GM23338 (cell line): Measurements from ENCODE around the gene MYRF. TPM values are rescaled to one million over a fixed set of nuclear protein-coding genes. Genes with fewer than 3 reads are reported as not detected.

Source experiments
- ATAC-seq: fragments of 200-7000 bp; cut with Tn5 transposase; 3 replicates; pipeline ENCODE4 v1.9.1; 2020
- DNase-seq: peaks from one replicate; pipeline ENCODE4 v3.0.0-alpha.2; 2015; ENCODE audit warnings: low spot score
- H2AFZ ChIP-seq: fragments of 200-600 bp; sonication (generic); 2 replicates; pipeline ENCODE4 v1.8.0; 2016; ENCODE audit warnings: antibody characterized with exemption, mild to moderate bottlenecking, moderate library complexity
- H3F3A ChIP-seq: fragments of 200-600 bp; sonication (generic); replicated peaks from 2 replicates; pipeline ENCODE4 v1.8.0; 2017; ENCODE audit warnings: antibody characterized with exemption, mixed run types, low read depth
- H3K27ac ChIP-seq: fragments of 200-600 bp; sonication (generic); 2 replicates; pipeline ENCODE4 v1.6.1; 2016; ENCODE audit warnings: low read depth
- H3K27me3 ChIP-seq: fragments of 200-600 bp; sonication (generic); 2 replicates; pipeline ENCODE4 v1.8.0; 2016; ENCODE audit warnings: mild to moderate bottlenecking, mixed run types, moderate library complexity; ENCODE audit not compliant: insufficient read depth
- H3K36me3 ChIP-seq: fragments of 200-600 bp; sonication (generic); 2 replicates; pipeline ENCODE4 v1.8.0; 2016; ENCODE audit warnings: mild to moderate bottlenecking; ENCODE audit not compliant: insufficient read depth
- H3K4me1 ChIP-seq: fragments of 200-600 bp; sonication (generic); 2 replicates; pipeline ENCODE4 v1.8.0; 2016; ENCODE audit warnings: mild to moderate bottlenecking, moderate library complexity; ENCODE audit not compliant: insufficient read depth
- H3K4me2 ChIP-seq: fragments of 200-600 bp; sonication (generic); 2 replicates; pipeline ENCODE4 v1.7.1; 2017; ENCODE audit warnings: mixed run types
- H3K4me3 ChIP-seq: fragments of 200-600 bp; sonication (generic); 2 replicates; pipeline ENCODE4 v1.6.1; 2016; ENCODE audit warnings: mixed run types
- H3K79me2 ChIP-seq: fragments of 200-600 bp; sonication (generic); replicated peaks from 2 replicates; pipeline ENCODE4 v1.8.0; 2017; ENCODE audit warnings: mild to moderate bottlenecking; ENCODE audit not compliant: insufficient read depth
- H3K9me2 ChIP-seq: fragments of 200-600 bp; sonication (generic); 2 replicates; pipeline ENCODE4 v1.8.0; 2017; ENCODE audit not compliant: insufficient read depth
- H4K20me1 ChIP-seq: fragments of 200-600 bp; sonication (generic); replicated peaks from 2 replicates; pipeline ENCODE4 v1.8.0; 2017; ENCODE audit warnings: mild to moderate bottlenecking; ENCODE audit not compliant: insufficient read depth
- H3K27ac Mint-ChIP-seq: 2 replicates; pipeline ENCODE4 v1.8.0; 2020; ENCODE audit warnings: inconsistent platforms, mild to moderate bottlenecking, moderate library complexity, mixed read lengths
- H3K27me3 Mint-ChIP-seq: 3 replicates; pipeline ENCODE4 v1.8.0; 2022; ENCODE audit warnings: low read depth, mild to moderate bottlenecking, moderate library complexity, mixed read lengths, inconsistent platforms; ENCODE audit not compliant: insufficient read depth, poor library complexity
- H3K36me3 Mint-ChIP-seq: 3 replicates; pipeline ENCODE4 v1.8.0; 2021; ENCODE audit warnings: low read depth, mild to moderate bottlenecking, inconsistent platforms, moderate library complexity, mixed read lengths
- H3K4me1 Mint-ChIP-seq: 3 replicates; pipeline ENCODE4 v1.8.0; 2020; ENCODE audit warnings: mild to moderate bottlenecking, inconsistent platforms, mixed read lengths
- H3K4me3 Mint-ChIP-seq: 3 replicates; pipeline ENCODE4 v1.8.0; 2021; ENCODE audit warnings: moderate library complexity, mild to moderate bottlenecking, inconsistent platforms, mixed read lengths
- H3K9me3 Mint-ChIP-seq: 3 replicates; pipeline ENCODE4 v1.8.0; 2020; ENCODE audit warnings: moderate library complexity, mild to moderate bottlenecking, inconsistent platforms, mixed read lengths
- EZH2 ChIP-seq: fragments of 200-600 bp; sonication (generic); IDR thresholded peaks from one replicate; pipeline ENCODE4 v1.8.0; 2017; ENCODE audit warnings: antibody characterized with exemption, mild to moderate bottlenecking, low read depth; ENCODE audit not compliant: unreplicated experiment
- EZH2phosphoT487 ChIP-seq: fragments of 200-600 bp; sonication (generic); IDR thresholded peaks from one replicate; pipeline ENCODE4 v1.8.1; 2018; ENCODE audit warnings: antibody characterized with exemption; ENCODE audit not compliant: unreplicated experiment
- JUNB ChIP-seq: IDR thresholded peaks from one replicate; pipeline ENCODE4 v1.6.1; 2016; ENCODE audit warnings: antibody characterized with exemption; ENCODE audit not compliant: unreplicated experiment
- NANOG ChIP-seq: IDR thresholded peaks from 2 replicates; pipeline ENCODE4 v1.6.1; 2016; ENCODE audit warnings: antibody characterized with exemption, borderline replicate concordance
- POLR2AphosphoS5 ChIP-seq: IDR thresholded peaks from 2 replicates; pipeline ENCODE4 v1.6.1; 2016; ENCODE audit warnings: antibody characterized with exemption, low read depth
- REST ChIP-seq: IDR thresholded peaks from one replicate; pipeline ENCODE4 v1.6.1; 2018; ENCODE audit warnings: antibody characterized with exemption; ENCODE audit not compliant: unreplicated experiment
- STAT1 ChIP-seq: IDR thresholded peaks from one replicate; pipeline ENCODE4 v1.6.1; 2016; ENCODE audit warnings: antibody characterized with exemption; ENCODE audit not compliant: unreplicated experiment
- ZNF114 ChIP-seq: fragments of 250-450 bp; sonication (Bioruptor Pico); IDR thresholded peaks from 2 replicates; pipeline ENCODE4 v1.5.0; 2020; ENCODE audit warnings: mild to moderate bottlenecking, moderate library complexity
- ZNF462 ChIP-seq: fragments of 250-450 bp; sonication (Bioruptor Pico); IDR thresholded peaks from 2 replicates; pipeline ENCODE4 v1.5.0; 2020; ENCODE audit warnings: mild to moderate bottlenecking, moderate library complexity
- polyA plus RNA-seq: library from polyadenylated mRNA; unstranded; fragments of >200 nt; fragmentation: Nextera tagmentation; extraction: Ambion mirVana; gene quantifications from 2 replicates; pipeline ENCODE4 v1.2.1, GENCODE V29; 2016
- total RNA-seq: library from RNA; depleted of rRNA; stranded (reverse); fragments of >200 nt; shearing (Covaris generic); gene quantifications from 2 replicates; pipeline ENCODE4 v1.2.3, GENCODE V29; 2014

Gene MYRF
- total and polyA plus RNA-seq, 2 experiments from 2014 or later: 1.9 to 5.5 TPM

DNA sequence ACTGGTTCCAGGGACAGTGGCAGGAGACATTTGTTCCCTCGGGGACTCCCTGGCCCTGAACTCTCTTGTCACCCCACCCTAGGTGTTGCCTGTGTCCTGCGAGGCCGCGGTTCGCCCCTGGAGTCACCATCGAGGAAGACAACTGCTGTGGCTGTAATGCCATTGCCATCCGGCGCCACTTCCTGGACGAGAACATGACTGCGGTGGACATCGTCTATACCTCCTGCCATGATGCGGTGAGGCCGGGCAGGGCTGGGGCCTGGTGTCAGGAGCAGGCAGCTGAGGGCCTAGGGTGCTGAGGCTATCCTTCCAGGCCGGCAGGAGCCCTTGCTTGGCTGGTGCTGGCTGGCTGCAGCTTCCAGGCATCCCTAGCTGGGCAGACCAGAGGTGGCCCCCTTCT lies 17.7 kb upstream of the MYRF start:
- Histone ChIP-seq H3K4me2 (no peak overlapping the region), H4K20me1 (no peaks in the 10 kb centered on the region), H3K36me3 (no peaks in the 10 kb centered on the region), H3K79me2 (no peaks in the 10 kb centered on the region), H3K4me1 (no peaks in the 10 kb centered on the region), H3K27me3 (no peaks in the 10 kb centered on the region), H2AFZ (no peak overlapping the region), H3K9me2 (no peaks in the 10 kb centered on the region), H3K4me3 (no peak overlapping the region), H3K27ac (no peak overlapping the region), H3F3A (no peaks in the 10 kb centered on the region)
- TF ChIP-seq EZH2 (no peak), ZNF462 (CRISPR knock-in tag) (no peak), EZH2phosphoT487 (no peak), POLR2AphosphoS5 (no peak), JUNB (no peak), STAT1 (no peak), REST (no peak), NANOG (no peak), ZNF114 (no peak)
- Mint-ChIP-seq H3K4me3 (no peak overlapping the region), H3K36me3 (peaks cover 4% of the 10 kb centered on the region; the same call in 1 of the 3 replicates), H3K9me3 (no peaks in the 10 kb centered on the region; the same call in 2 of the 3 replicates), H3K4me1 (no peaks in the 10 kb centered on the region; the same call in 2 of the 3 replicates), H3K27ac (no peak overlapping the region), H3K27me3 (peaks cover 11% of the 10 kb centered on the region)
- no peak for ATAC-seq
- DNase-seq: no peak
